ENCODE results near the gene FAM240A.

FAM240A gene

GRCh38 chr3:46674031-46674845, 61.9 kb downstream of the FAM240A start:
- DNase-seq (ENCODE audit: low read depth in 2 of 2): no peak

GRCh38 chr3:46675426-46675825, 63.1 kb downstream of the FAM240A start:
- DNase-seq (ENCODE audit: low read depth in 2 of 2): no peak

Data from stimulated activated CD8-positive, alpha-beta memory T cell treated with anti-CD3 and anti-CD28 coated beads, Interleukin-15, amount 100 ng/mL, for 4 hours (primary cell).